B cell (primary cell): ENCODE data around the gene DLG3.

Experiments used
- CTCF ChIP-seq: fragments of 200-600 bp; IDR thresholded peaks from one replicate; pipeline ENCODE4 v1.8.0; 2022; ENCODE audit warnings: antibody characterized with exemption, mild to moderate bottlenecking
- EZH2 ChIP-seq: IDR thresholded peaks from 2 replicates; pipeline ENCODE4 v1.6.1; 2012; ENCODE audit warnings: borderline replicate concordance, low read depth, mild to moderate bottlenecking, moderate library complexity, low read length; ENCODE audit not compliant: insufficient read depth, poor library complexity, severe bottlenecking

DNA sequence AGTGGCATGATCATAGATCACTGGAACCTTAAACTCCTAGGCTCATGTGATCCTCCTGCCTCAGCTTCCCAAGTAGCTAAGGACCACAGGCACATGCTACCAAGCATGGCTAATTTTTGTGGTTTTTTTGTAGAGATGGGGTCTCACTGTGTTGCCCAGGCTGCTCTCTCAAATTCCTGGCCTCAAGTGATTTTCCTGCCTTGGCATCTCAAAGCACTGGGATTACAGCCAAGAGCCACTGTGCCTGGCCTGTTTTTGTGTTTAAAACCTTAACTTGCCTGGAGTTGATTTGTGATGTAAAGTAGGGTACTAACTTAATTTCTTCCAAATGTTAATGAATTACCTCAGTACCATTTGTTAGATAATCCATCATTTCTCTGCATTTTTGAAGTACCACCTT lies 22.3 kb downstream of the DLG3 start:
- TF ChIP-seq CTCF, result no peak
- TF ChIP-seq EZH2, result no peak
